ENCODE measurements around the gene SORBS1.

Gene SORBS1

GRCh38 chr10:95392681-95393164, 168.4 kb downstream of the SORBS1 start:
- FAIRE-seq (no peak), DNase-seq (ENCODE audit: low spot score) (no peak)

GRCh38 chr10:95392217-95392584, 169.0 kb downstream of the SORBS1 start:
- FAIRE-seq = no peak

GRCh38 chr10:95391581-95392216, 169.5 kb downstream of the SORBS1 start:
- FAIRE-seq (no peak), DNase-seq (ENCODE audit: low spot score) (no peak)

More at GRCh38 chr10:95392217-95392584, 169.0 kb downstream of the SORBS1 start:
- no peak for DNase-seq (ENCODE audit: low spot score)

- FAIRE-seq (no peak), DNase-seq (ENCODE audit: low spot score) (no peak)
Measured at GRCh38 chr10:95391164-95391563, 170.0 kb downstream of the SORBS1 start.

- FAIRE-seq = no peak
- DNase-seq (ENCODE audit: low spot score) = no peak
Measured at GRCh38 chr10:95389982-95390381, 171.2 kb downstream of the SORBS1 start.

GRCh38 chr10:95389176-95389575, 172.0 kb downstream of the SORBS1 start:
- FAIRE-seq (no peak), DNase-seq (ENCODE audit: low spot score) (no peak)

GRCh38 chr10:95388539-95388938, 172.6 kb downstream of the SORBS1 start:
- no peak for FAIRE-seq
- no peak for DNase-seq (ENCODE audit: low spot score)

GRCh38 chr10:95388109-95388471, 173.1 kb downstream of the SORBS1 start:
- FAIRE-seq = no peak
- no peak for DNase-seq (ENCODE audit: low spot score)

- DNase-seq (ENCODE audit: low spot score) (no peak), FAIRE-seq (no peak)
Measured at GRCh38 chr10:95384011-95384704, 177.0 kb downstream of the SORBS1 start.

GRCh38 chr10:95382596-95382995, 178.6 kb downstream of the SORBS1 start:
- DNase-seq (ENCODE audit: low spot score) (no peak), FAIRE-seq (no peak)

GRCh38 chr10:95382174-95382573, 179.0 kb downstream of the SORBS1 start:
- DNase-seq (ENCODE audit: low spot score) (no peak), FAIRE-seq (no peak)

- no peak for DNase-seq (ENCODE audit: low spot score)
- no peak for FAIRE-seq
Measured at GRCh38 chr10:95377950-95378349, 183.2 kb downstream of the SORBS1 start.

- FAIRE-seq (no peak), DNase-seq (ENCODE audit: low spot score) (no peak)
Measured at GRCh38 chr10:95375418-95375817, 185.8 kb downstream of the SORBS1 start.

GRCh38 chr10:95374597-95375209, 186.5 kb downstream of the SORBS1 start:
- DNase-seq (ENCODE audit: low spot score) = peak; percentile 69

GRCh38 chr10:95373660-95374059, 187.5 kb downstream of the SORBS1 start:
- no peak for DNase-seq (ENCODE audit: low spot score)
- no peak for FAIRE-seq

More at GRCh38 chr10:95374597-95375209, 186.5 kb downstream of the SORBS1 start:
- peak; percentile 8 for FAIRE-seq

GRCh38 chr10:95364342-95364741, 196.8 kb downstream of the SORBS1 start:
- DNase-seq (ENCODE audit: low spot score) (no peak), FAIRE-seq (no peak)

- DNase-seq (ENCODE audit: low spot score) (peak; percentile 69), FAIRE-seq (peak; percentile 85)
Measured at GRCh38 chr10:95363303-95363912, 197.8 kb downstream of the SORBS1 start.

- DNase-seq (ENCODE audit: low spot score) (no peak), FAIRE-seq (no peak)
Measured at GRCh38 chr10:95360122-95360714, 201.0 kb downstream of the SORBS1 start.

- DNase-seq (ENCODE audit: low spot score) = no peak
- no peak for FAIRE-seq
Measured at GRCh38 chr10:95359466-95359865, 201.7 kb downstream of the SORBS1 start.

- FAIRE-seq = no peak
- no peak for DNase-seq (ENCODE audit: low spot score)
Measured at GRCh38 chr10:95356190-95356955, 204.8 kb downstream of the SORBS1 start.

- DNase-seq (ENCODE audit: low spot score) (no peak), FAIRE-seq (no peak)
Measured at GRCh38 chr10:95355301-95355700, 205.9 kb downstream of the SORBS1 start.
